ENCODE measurements around the gene GEN1. TPM values are rescaled to one million over a fixed set of nuclear protein-coding genes. Genes with fewer than 3 reads are reported as not detected.
"Not testable (repeated sequence)": the region's sequence is repeated elsewhere in the genome, so short reads cannot be mapped to it uniquely, and the experiment has no call there.

The GEN1 gene
- total and polyA plus RNA-seq, 12 donors: 1.5 to 20.4 (median 4.7) TPM

- WGBS, 4 donors: 66 to 78% (median 71%) methylated on average over 2 of the region's 2 CpGs
- no peaks in the 10 kb centered on the region for H3K27me3 ChIP-seq
These were observed 64.4 kb downstream of the GEN1 start for GRCh38 chr2:17818235-17818815.

DNA sequence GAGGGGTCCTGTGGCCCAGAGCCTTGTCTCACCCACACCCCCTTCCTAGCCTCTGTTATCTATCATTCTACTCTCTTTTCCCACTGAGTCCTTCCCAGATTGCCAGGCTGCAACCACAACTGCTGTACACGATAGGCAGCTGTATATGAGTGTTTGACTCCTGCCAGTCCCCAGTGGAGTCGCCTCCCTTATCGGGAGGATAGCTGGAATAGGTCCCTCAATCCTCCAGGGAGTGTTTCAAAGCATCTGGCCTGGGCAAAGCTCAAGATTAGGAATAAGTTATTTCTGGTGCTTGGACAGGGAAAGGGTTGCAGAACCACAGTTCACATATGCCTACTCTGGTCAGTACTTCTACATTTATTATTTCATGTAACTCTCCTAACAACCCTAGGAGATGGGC, 67.1 kb downstream of the GEN1 start:
- peaks cover 0 to 12% of the 10 kb centered on the region in 2 donors for H3K4me1 ChIP-seq (replicated peaks in 1 of 2)
- H3K9me3 ChIP-seq (replicated peaks in 1 of 3): no peaks in the 10 kb centered on the region
- H3K27me3 ChIP-seq: no peaks in the 10 kb centered on the region
- no peak for DNase-seq
- no peak for TF ChIP-seq CTCF (IDR thresholded peaks at IDR 0.05)
- no peak for TF ChIP-seq POLR2A (IDR thresholded peaks at IDR 0.05)
- peak overlapping the region in 1 of 5 donors; percentile 27 for H3K27ac ChIP-seq
- H3K36me3 ChIP-seq (replicated peaks in 1 of 2): no peaks in the 10 kb centered on the region
- H3K4me3 ChIP-seq: no peak overlapping the region
- intact Hi-C loops (cut with DNase I): loop anchor here (10.0 kb wide), 2 partner anchors 86 to 106 kb away; no protein-coding TSS in a partner anchor
- WGBS, 4 donors: 71 to 90% (median 79%) methylated on average over 3 of the region's 3 CpGs

More at GRCh38 chr2:17818235-17818815, 64.4 kb downstream of the GEN1 start:
- Histone ChIP-seq H3K9me3 (replicated peaks in 1 of 3) (no peaks in the 10 kb centered on the region), H3K36me3 (replicated peaks in 1 of 2) (no peaks in the 10 kb centered on the region), H3K27ac (no peak overlapping the region), H3K4me3 (no peak overlapping the region), H3K4me1 (replicated peaks in 1 of 2) (peaks cover 0 to 14% of the 10 kb centered on the region in 2 donors)
- intact Hi-C loops (cut with DNase I): no loop called here
- no peak for DNase-seq
- TF ChIP-seq CTCF (IDR thresholded peaks at IDR 0.05) (no peak), POLR2A (IDR thresholded peaks at IDR 0.05) (no peak)

DNA sequence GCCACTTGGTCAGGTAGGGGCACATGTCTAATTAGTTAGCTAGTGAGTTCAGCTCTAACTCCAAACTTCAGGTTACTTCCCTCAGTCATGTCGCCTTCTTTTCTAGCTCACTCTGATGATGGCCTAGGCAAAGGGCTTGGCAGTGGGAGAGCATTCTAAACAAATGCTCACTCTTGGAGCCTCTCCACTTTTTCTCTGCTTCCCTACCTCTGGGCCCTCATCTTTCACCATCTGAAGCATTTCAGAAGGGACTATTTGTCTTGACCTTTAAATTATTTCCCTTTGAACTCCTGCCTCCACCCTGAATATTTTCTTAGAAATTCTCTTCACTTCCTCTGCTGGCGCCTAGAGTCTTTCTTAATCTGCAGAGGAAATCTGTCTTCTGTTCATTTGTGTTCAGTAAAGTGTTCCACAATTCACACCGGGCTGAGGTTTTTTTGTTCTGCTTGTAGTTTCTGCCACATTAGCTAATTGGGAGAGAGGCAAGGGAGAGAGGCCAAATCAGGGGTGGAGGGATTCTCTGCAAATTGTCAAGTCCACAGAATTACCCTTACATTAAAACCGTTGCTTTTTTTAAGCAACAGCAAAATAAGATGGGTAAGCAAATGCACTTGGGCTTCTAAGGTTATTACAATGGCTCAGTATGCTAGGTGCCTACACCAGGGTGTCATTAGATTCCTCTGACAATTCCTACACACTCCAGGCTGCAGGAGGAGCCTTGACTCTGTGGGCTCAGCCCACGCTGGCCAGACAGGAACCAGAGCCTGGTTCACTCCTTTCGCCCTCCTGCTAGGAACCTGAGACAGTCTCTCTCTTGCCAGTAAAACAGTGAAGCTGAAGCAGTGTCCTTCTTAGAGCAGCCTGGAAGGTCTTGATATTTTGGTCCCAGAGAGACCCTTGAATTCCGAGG, 67.9 kb downstream of the GEN1 start:
- no peak for TF ChIP-seq CTCF (IDR thresholded peaks at IDR 0.05)
- TF ChIP-seq POLR2A (IDR thresholded peaks at IDR 0.05): no peak
- DNase-seq: no peak
- 47 to 58% (median 53%) methylated on average over 7 of the region's 7 CpGs for WGBS, 4 donors
- Histone ChIP-seq H3K4me3 (no peak overlapping the region), H3K36me3 (replicated peaks in 1 of 2) (no peaks in the 10 kb centered on the region), H3K27ac (peak overlapping the region in 1 of 5 donors; percentile 27), H3K9me3 (replicated peaks in 1 of 3) (no peaks in the 10 kb centered on the region), H3K27me3 (no peaks in the 10 kb centered on the region), H3K4me1 (replicated peaks in 1 of 2) (peaks cover 0 to 12% of the 10 kb centered on the region in 2 donors)
- intact Hi-C loops (cut with DNase I): loop anchor here (10.0 kb wide), 2 partner anchors 87 to 107 kb away; no protein-coding TSS in a partner anchor

DNA sequence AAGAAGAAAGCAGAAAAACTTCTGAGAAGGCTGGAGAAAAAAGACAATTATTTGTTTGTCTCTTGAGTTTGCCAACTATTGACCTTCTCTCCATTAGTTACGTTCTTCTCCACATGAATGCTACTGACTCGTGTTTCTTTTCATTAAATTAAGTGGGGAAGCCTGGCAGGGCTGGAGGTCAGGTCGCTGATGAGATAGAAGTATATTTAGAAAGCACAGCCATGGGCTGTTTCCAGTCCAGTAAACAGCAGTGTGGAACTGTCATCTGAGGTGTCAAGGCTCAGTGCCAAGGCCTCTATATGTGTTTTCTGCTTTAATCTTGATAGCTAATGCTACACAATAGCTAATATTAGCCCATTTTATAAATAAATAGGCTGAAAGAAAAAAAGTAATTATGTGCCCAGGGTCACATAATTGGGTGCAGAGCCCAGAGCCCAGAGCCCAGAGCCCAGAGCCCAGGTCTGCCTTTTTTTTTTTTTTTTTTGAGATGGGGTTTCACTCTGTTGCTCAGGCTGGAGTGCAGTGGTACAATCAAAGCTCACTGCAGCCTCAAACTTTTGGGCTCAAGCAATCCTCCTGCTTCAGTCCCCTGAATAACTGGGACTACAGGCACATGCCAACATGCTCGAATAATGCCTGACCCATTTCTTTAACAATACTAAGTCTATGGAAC, 68.6 kb downstream of the GEN1 start:
- H3K9me3 ChIP-seq (replicated peaks in 1 of 3): no peaks in the 10 kb centered on the region
- no peak overlapping the region for H3K4me3 ChIP-seq
- intact Hi-C loops (cut with DNase I): loop anchor here (10.0 kb wide), 2 partner anchors 88 to 108 kb away; no protein-coding TSS in a partner anchor
- TF ChIP-seq POLR2A (IDR thresholded peaks at IDR 0.05) (no peak), CTCF (IDR thresholded peaks at IDR 0.05) (no peak)
- DNase-seq: peak in 1 of 7 donors; percentile 56
- no peaks in the 10 kb centered on the region for H3K27me3 ChIP-seq
- H3K27ac ChIP-seq: no peak overlapping the region
- H3K36me3 ChIP-seq (replicated peaks in 1 of 2): no peaks in the 10 kb centered on the region
- whole genome bisulfite sequencing, 4 donors: 40 to 54% (median 49%) methylated on average over 4 of the region's 4 CpGs
- H3K4me1 ChIP-seq (replicated peaks in 1 of 2): peaks cover 0 to 12% of the 10 kb centered on the region in 2 donors

- DNase-seq; H3K36me3 ChIP-seq (replicated peaks in 1 of 2); H3K4me3 ChIP-seq; H3K27ac ChIP-seq; H3K9me3 ChIP-seq (replicated peaks in 1 of 3); H3K27me3 ChIP-seq: not testable (repeated sequence)
- 69 to 83% (median 76%) methylated on average over 4 of the region's 4 CpGs for WGBS, 4 donors
- H3K4me1 ChIP-seq (replicated peaks in 1 of 2): peaks cover 0 to 12% of the 10 kb centered on the region in 2 donors
- intact Hi-C loops (cut with DNase I): loop anchor here (10.0 kb wide), 2 partner anchors 89 to 109 kb away; no protein-coding TSS in a partner anchor
These were observed 69.7 kb downstream of the GEN1 start for GRCh38 chr2:17823646-17824045.
